Measurements from ENCODE around the gene LAMB3. TPM values are rescaled to one million over a fixed set of nuclear protein-coding genes. Genes with fewer than 3 reads are reported as not detected.
A peak's percentile ranks its signal among the peaks of the same experiment; 100 is the strongest.

The LAMB3 gene
- total RNA-seq, 1 donor: 14.2 TPM

DNA sequence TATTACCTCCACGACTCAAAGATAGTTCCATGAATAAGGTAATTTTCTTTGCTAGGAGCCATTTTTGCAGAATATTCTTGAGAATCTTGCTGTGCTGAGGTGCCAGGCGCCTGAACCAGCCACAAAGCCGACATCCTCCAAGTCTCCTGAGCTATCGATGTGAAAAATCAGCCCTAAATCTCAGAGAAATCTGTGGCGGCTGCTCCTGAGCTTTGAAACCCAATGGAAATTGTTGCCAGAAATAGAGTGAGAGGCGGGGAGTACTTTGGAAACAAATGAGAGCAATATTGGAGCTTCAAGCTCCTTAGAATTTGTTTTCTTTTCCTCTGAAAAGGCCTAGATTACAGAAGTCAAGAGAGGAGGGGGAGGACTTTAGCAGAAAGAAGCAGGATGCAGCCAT, 62.4 kb downstream of the LAMB3 start:
- no peak overlapping the region for H3K4me3 ChIP-seq (ENCODE audit: low read depth, low read length)
- TF ChIP-seq, protein P1, sequence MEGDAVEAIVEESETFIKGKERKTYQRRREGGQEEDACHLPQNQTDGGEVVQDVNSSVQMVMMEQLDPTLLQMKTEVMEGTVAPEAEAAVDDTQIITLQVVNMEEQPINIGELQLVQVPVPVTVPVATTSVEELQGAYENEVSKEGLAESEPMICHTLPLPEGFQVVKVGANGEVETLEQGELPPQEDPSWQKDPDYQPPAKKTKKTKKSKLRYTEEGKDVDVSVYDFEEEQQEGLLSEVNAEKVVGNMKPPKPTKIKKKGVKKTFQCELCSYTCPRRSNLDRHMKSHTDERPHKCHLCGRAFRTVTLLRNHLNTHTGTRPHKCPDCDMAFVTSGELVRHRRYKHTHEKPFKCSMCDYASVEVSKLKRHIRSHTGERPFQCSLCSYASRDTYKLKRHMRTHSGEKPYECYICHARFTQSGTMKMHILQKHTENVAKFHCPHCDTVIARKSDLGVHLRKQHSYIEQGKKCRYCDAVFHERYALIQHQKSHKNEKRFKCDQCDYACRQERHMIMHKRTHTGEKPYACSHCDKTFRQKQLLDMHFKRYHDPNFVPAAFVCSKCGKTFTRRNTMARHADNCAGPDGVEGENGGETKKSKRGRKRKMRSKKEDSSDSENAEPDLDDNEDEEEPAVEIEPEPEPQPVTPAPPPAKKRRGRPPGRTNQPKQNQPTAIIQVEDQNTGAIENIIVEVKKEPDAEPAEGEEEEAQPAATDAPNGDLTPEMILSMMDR (IDR thresholded peaks at IDR 0.05; ENCODE audit: insufficient read depth, low read depth, low read length): no peak
- DNase-seq (ENCODE audit: low read depth): no peak

DNA sequence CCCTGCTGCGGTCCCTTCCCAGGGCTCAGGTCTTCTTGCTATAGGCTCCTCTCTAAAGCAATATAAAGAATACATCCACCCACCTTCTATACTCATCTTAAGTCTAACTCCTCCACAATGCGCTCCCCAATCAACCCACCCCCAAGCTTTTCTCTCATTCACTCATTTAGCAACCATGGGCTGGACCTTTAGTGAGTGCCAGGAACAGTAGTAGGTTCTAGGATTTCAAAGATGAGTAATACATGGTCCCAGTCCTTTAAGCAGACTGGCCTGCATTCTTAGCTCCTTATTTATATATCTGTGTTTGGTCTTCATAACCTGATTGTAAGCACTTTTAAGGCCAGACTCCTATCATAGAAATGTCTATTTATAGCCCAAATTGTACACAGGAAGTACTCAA, 62.8 kb downstream of the LAMB3 start:
- DNase-seq (ENCODE audit: low read depth): peak; percentile 25
- H3K4me3 ChIP-seq (ENCODE audit: low read depth, low read length): no peak overlapping the region
- TF ChIP-seq, protein P1 (IDR thresholded peaks at IDR 0.05; ENCODE audit: insufficient read depth, low read depth, low read length): no peak

DNA sequence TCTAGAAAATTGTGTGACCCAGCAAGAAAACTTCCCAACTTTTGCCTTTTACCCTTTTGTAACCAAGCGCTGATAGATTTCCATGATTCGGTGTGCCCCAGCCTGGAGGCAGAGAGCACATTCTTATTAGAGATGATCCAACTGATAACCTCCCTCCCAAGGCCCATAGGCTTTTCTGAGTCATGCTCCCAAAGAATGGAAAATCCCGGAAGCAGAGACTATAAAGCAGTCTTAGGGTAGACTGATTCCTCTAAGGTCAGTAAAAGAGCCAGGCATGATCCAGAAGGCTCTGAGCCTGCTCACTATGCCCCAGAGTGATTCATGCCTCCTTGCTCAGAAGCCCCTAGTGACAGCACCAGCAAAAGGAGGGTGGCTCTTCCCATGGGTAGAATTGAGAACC, 64.4 kb downstream of the LAMB3 start:
- DNase-seq (ENCODE audit: low read depth): peak; percentile 86
- H3K4me3 ChIP-seq (ENCODE audit: low read depth, low read length): no peak overlapping the region
- TF ChIP-seq, protein P1 (IDR thresholded peaks at IDR 0.05; ENCODE audit: insufficient read depth, low read depth, low read length): no peak

DNA sequence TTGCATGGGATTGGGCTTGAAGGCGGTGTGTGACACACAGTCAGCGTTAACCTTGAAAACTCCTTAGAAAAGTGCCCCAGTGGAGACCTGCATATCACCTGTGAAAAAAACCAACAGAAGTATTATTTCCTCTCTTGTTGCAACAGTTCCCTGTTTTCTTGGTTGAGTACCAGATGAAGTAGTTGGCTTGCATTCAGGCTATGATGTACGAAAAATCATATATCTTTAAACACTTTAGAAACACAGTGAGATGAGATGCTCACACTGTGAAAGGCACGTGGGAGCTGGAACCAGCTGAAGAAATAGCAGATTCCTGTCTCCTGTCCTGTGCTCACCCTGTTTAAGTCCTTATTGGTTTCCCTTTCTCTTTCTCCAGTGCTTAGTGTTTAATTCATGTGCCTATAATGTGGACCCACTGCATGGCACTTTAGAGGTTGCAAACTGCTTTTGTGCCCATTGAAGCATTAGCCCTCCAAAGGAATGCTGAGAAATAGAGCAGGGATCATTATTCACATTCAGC, 65.9 kb downstream of the LAMB3 start:
- DNase-seq (ENCODE audit: low read depth): peak; percentile 55
- no peak overlapping the region for H3K4me3 ChIP-seq (ENCODE audit: low read depth, low read length)
- TF ChIP-seq, protein P1 (IDR thresholded peaks at IDR 0.05; ENCODE audit: insufficient read depth, low read depth, low read length): no peak

DNA sequence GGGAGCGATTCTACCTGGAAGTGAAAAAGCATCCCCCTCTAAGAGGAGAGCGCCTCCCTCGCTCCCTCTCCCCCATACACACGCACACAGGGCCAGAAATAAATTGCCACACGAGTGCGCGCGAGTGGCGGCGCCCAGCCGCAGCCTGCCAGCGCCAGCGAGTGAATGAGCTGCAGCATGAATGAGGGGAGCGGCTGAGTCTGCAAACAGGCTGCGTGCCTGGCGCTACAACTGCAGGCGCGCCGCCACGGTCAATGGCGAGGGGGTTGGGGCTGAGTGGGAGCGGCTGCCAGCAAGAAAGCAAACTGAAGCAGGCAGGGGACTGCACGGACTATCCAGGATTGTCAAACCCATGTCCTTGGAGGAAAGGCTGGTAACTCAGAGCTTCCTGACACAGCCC, 66.6 kb downstream of the LAMB3 start:
- TF ChIP-seq, protein P1 (IDR thresholded peaks at IDR 0.05; ENCODE audit: insufficient read depth, low read depth, low read length): no peak
- DNase-seq (ENCODE audit: low read depth): peak; percentile 48
- peak overlapping the region; percentile 28 for H3K4me3 ChIP-seq (ENCODE audit: low read depth, low read length)

DNA sequence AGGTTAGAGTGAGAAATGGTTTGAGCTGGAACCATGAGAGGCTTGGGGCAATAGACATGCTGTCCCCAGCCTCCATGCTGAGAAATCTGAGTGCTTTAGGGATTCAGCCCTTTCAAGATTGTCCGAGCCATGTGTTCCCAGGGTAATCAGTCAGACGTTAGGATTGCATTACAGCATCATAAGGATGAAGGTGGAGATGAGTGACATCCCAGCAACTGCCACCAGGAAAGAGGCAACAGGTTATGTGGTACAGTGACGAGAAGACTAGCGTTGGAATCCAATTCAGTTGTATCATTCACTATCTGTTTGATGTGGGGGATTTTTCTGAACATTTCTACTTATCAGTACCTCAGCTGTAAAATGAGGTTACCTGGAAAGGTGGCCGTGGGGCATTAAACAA, 67.0 kb downstream of the LAMB3 start:
- TF ChIP-seq, protein P1 (IDR thresholded peaks at IDR 0.05; ENCODE audit: insufficient read depth, low read depth, low read length): no peak
- H3K4me3 ChIP-seq (ENCODE audit: low read depth, low read length): peak overlapping the region; percentile 28
- DNase-seq (ENCODE audit: low read depth): no peak

DNA sequence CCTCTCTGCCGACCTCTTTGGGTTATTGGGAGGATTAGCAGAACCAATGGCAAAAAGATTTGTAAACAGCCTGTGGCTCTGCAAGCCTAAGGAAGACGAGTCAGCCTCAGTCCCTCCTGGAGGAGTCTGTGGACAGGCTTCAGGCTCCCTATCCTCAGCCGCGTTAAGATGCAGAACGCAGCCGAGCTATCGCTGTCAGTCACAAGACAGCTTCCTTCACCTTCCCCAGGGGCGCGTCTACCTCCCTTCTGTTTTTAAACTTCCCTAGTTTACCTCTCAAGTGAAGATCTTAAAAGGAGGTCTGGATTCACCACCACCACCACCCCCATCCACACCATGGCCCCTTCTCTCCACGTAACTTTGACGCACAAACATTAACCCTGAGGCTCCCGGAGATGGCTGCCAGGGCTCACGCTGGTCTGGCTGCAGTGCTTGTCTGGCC, 68.0 kb downstream of the LAMB3 start:
- TF ChIP-seq, protein P1 (IDR thresholded peaks at IDR 0.05; ENCODE audit: insufficient read depth, low read depth, low read length): no peak
- H3K4me3 ChIP-seq (ENCODE audit: low read depth, low read length): peak overlapping the region; percentile 60
- DNase-seq (ENCODE audit: low read depth): peak; percentile 66

Measured in fibroblast of villous mesenchyme (primary cell).